ENCODE results near the gene TRMT1L.
"Not testable (repeated sequence)": the region's sequence is repeated elsewhere in the genome, so short reads cannot be mapped to it uniquely, and the experiment has no call there.

The TRMT1L gene

GRCh38 chr1:185156854-185157598, at the start of gene TRMT1L, which contains the start of gene SWT1:
TSS of gene TRMT1L (minus strand) at chr1:185156953. CDS start at chr1:185156712, 241 bp downstream.
TSS of gene SWT1 (plus strand) at chr1:185157167. CDS start at chr1:185160842, 3,675 bp downstream.
- in situ Hi-C loops (cut with MboI; ENCODE audit: low sequenced_read_pairs) = loop anchor here (25.0 kb wide), 2 partner anchors 170 to 345 kb away; no protein-coding TSS in a partner anchor

- in situ Hi-C loops (cut with MboI; ENCODE audit: low sequenced_read_pairs) = no loop called here
Measured at GRCh38 chr1:185200889-185201288, 44.1 kb upstream of the TRMT1L start.

- in situ Hi-C loops (cut with MboI; ENCODE audit: low sequenced_read_pairs) = not testable (repeated sequence)
Measured at GRCh38 chr1:185198712-185199111, 42.0 kb upstream of the TRMT1L start.

GRCh38 chr1:185193756-185194155, 37.0 kb upstream of the TRMT1L start:
- in situ Hi-C loops (cut with MboI; ENCODE audit: low sequenced_read_pairs) = no loop called here

- in situ Hi-C loops (cut with MboI; ENCODE audit: low sequenced_read_pairs) = loop anchor here (25.0 kb wide), 2 partner anchors 183 to 358 kb away; no protein-coding TSS in a partner anchor
Measured at GRCh38 chr1:185170291-185170848, 13.6 kb upstream of the TRMT1L start.

- in situ Hi-C loops (cut with MboI; ENCODE audit: low sequenced_read_pairs) = loop anchor here (25.0 kb wide), 2 partner anchors 179 to 354 kb away; no protein-coding TSS in a partner anchor
Measured at GRCh38 chr1:185166106-185166505, 9.4 kb upstream of the TRMT1L start.

- in situ Hi-C loops (cut with MboI; ENCODE audit: low sequenced_read_pairs) = loop anchor here (25.0 kb wide), 2 partner anchors 175 to 350 kb away; no protein-coding TSS in a partner anchor
Measured at GRCh38 chr1:185162491-185162890, 5.7 kb upstream of the TRMT1L start.

- in situ Hi-C loops (cut with MboI; ENCODE audit: low sequenced_read_pairs) = loop anchor here (25.0 kb wide), 2 partner anchors 173 to 348 kb away; no protein-coding TSS in a partner anchor
Measured at GRCh38 chr1:185159966-185160365, 3.2 kb upstream of the TRMT1L start.

- in situ Hi-C loops (cut with MboI; ENCODE audit: low sequenced_read_pairs) = loop anchor here (25.0 kb wide), 2 partner anchors 171 to 346 kb away; no protein-coding TSS in a partner anchor
Measured at GRCh38 chr1:185158800-185159199, 2.0 kb upstream of the TRMT1L start.

GRCh38 chr1:185157599-185158412, 1.1 kb upstream of the TRMT1L start:
- in situ Hi-C loops (cut with MboI; ENCODE audit: low sequenced_read_pairs) = loop anchor here (25.0 kb wide), 2 partner anchors 171 to 346 kb away; no protein-coding TSS in a partner anchor

- in situ Hi-C loops (cut with MboI; ENCODE audit: low sequenced_read_pairs) = loop anchor here (25.0 kb wide), 2 partner anchors 169 to 344 kb away; no protein-coding TSS in a partner anchor
Measured at GRCh38 chr1:185156288-185156853, 382 bp downstream of the TRMT1L start.

GRCh38 chr1:185155600-185156287, 1.0 kb downstream of the TRMT1L start:
- in situ Hi-C loops (cut with MboI; ENCODE audit: low sequenced_read_pairs) = loop anchor here (25.0 kb wide), 2 partner anchors 168 to 343 kb away; no protein-coding TSS in a partner anchor

- in situ Hi-C loops (cut with MboI; ENCODE audit: low sequenced_read_pairs) = loop anchor here (25.0 kb wide), 2 partner anchors 168 to 343 kb away; no protein-coding TSS in a partner anchor
Measured at GRCh38 chr1:185154912-185155513, 1.7 kb downstream of the TRMT1L start.

GRCh38 chr1:185152187-185152767, 4.5 kb downstream of the TRMT1L start:
- in situ Hi-C loops (cut with MboI; ENCODE audit: low sequenced_read_pairs) = loop anchor here (25.0 kb wide), 2 partner anchors 165 to 340 kb away; no protein-coding TSS in a partner anchor

GRCh38 chr1:185151215-185151614, 5.5 kb downstream of the TRMT1L start:
- in situ Hi-C loops (cut with MboI; ENCODE audit: low sequenced_read_pairs) = loop anchor here (25.0 kb wide), 2 partner anchors 164 to 339 kb away; no protein-coding TSS in a partner anchor

- in situ Hi-C loops (cut with MboI; ENCODE audit: low sequenced_read_pairs) = no loop called here
Measured at GRCh38 chr1:185144233-185144632, 12.5 kb downstream of the TRMT1L start.

GRCh38 chr1:185139246-185139645, 17.5 kb downstream of the TRMT1L start:
- in situ Hi-C loops (cut with MboI; ENCODE audit: low sequenced_read_pairs) = no loop called here

GRCh38 chr1:185137896-185138545, 18.7 kb downstream of the TRMT1L start:
- in situ Hi-C loops (cut with MboI; ENCODE audit: low sequenced_read_pairs) = no loop called here

Measured in HL-60/S4 treated with phorbol 12-myristate 13-acetate at 8.2 ng/mL for 4 days and 3 days (cell line).